ENCODE data around the gene ZNF837.

GRCh38 chr19:58318297-58318696 is 62.5 kb downstream of the ZNF837 start:
- TF ChIP-seq GATA3 (IDR thresholded peaks at IDR 0.05; ENCODE audit: low read depth, low read length) = no peak
- TF ChIP-seq GATA2 (IDR thresholded peaks at IDR 0.05; ENCODE audit: low read depth, low read length) = no peak

All from SH-SY5Y (cell line).